ENCODE results near the gene ZNF628.

ZNF628 gene

GRCh38 chr19:55481148-55481793 is 4.9 kb downstream of the ZNF628 start:
- no peak for DNase-seq (ENCODE audit: low read depth)
- TF ChIP-seq CTCF (IDR thresholded peaks at IDR 0.05; ENCODE audit: low read depth, low read length, missing control alignments) = no peak

GRCh38 chr19:55481794-55482155 is 5.4 kb downstream of the ZNF628 start:
- H3K4me3 ChIP-seq (ENCODE audit: low read depth, low read length) = no peak overlapping the region
- no peak for TF ChIP-seq CTCF (IDR thresholded peaks at IDR 0.05; ENCODE audit: low read depth, low read length, missing control alignments)
- no peak for DNase-seq (ENCODE audit: low read depth)

More at GRCh38 chr19:55481148-55481793, 4.9 kb downstream of the ZNF628 start:
- no peak overlapping the region for H3K4me3 ChIP-seq (ENCODE audit: low read depth, low read length)

- no peak for DNase-seq (ENCODE audit: low read depth)
- TF ChIP-seq CTCF (IDR thresholded peaks at IDR 0.05; ENCODE audit: low read depth, low read length, missing control alignments) = no peak
- H3K4me3 ChIP-seq (ENCODE audit: low read depth, low read length) = no peak overlapping the region
These were observed 5.9 kb downstream of the ZNF628 start for GRCh38 chr19:55482156-55482961.

- no peak for DNase-seq (ENCODE audit: low read depth)
- H3K4me3 ChIP-seq (ENCODE audit: low read depth, low read length) = no peak overlapping the region
- no peak for TF ChIP-seq CTCF (IDR thresholded peaks at IDR 0.05; ENCODE audit: low read depth, low read length, missing control alignments)
These were observed 6.7 kb downstream of the ZNF628 start for GRCh38 chr19:55482967-55483705.

GRCh38 chr19:55483706-55484592 is 7.5 kb downstream of the ZNF628 start:
- no peak for TF ChIP-seq CTCF (IDR thresholded peaks at IDR 0.05; ENCODE audit: low read depth, low read length, missing control alignments)
- no peak for DNase-seq (ENCODE audit: low read depth)
- H3K4me3 ChIP-seq (ENCODE audit: low read depth, low read length) = peak overlapping the region; percentile 70

All from GM12864 (cell line).